HG03039 (cell line): ENCODE measurements around the gene LMAN1.

Experiments used
- ATAC-seq: cut with Tn5 transposase; IDR thresholded peaks from one replicate; pipeline ENCODE4 v1.9.1; 2021; ENCODE audit warnings: mild to moderate bottlenecking, moderate library complexity; ENCODE audit not compliant: unreplicated experiment

Gene LMAN1

GRCh38 chr18:59306640-59307039, 52.4 kb downstream of the LMAN1 start:
- no peak for ATAC-seq

GRCh38 chr18:59305295-59305694, 53.8 kb downstream of the LMAN1 start:
- no peak for ATAC-seq

- ATAC-seq = no peak
Observed at GRCh38 chr18:59303656-59304195, 55.3 kb downstream of the LMAN1 start.

- no peak for ATAC-seq
Observed at GRCh38 chr18:59303006-59303405, 56.1 kb downstream of the LMAN1 start.

GRCh38 chr18:59301929-59302328, 57.1 kb downstream of the LMAN1 start:
- ATAC-seq = no peak

- no peak for ATAC-seq
Observed at GRCh38 chr18:59300676-59301285, 58.3 kb downstream of the LMAN1 start.

GRCh38 chr18:59298871-59299270, 60.2 kb downstream of the LMAN1 start:
- ATAC-seq = no peak

GRCh38 chr18:59293317-59293716, 65.7 kb downstream of the LMAN1 start:
- no peak for ATAC-seq

GRCh38 chr18:59286341-59286740, 72.7 kb downstream of the LMAN1 start:
- ATAC-seq = no peak

- ATAC-seq = no peak
Observed at GRCh38 chr18:59282341-59282740, 76.7 kb downstream of the LMAN1 start.

- no peak for ATAC-seq
Observed at GRCh38 chr18:59279722-59280121, 79.3 kb downstream of the LMAN1 start.

- no peak for ATAC-seq
Observed at GRCh38 chr18:59279193-59279592, 79.9 kb downstream of the LMAN1 start.

- no peak for ATAC-seq
Observed at GRCh38 chr18:59278793-59279192, 80.3 kb downstream of the LMAN1 start.
